ENCODE data around the gene WASHC4.

Gene WASHC4, protein sequence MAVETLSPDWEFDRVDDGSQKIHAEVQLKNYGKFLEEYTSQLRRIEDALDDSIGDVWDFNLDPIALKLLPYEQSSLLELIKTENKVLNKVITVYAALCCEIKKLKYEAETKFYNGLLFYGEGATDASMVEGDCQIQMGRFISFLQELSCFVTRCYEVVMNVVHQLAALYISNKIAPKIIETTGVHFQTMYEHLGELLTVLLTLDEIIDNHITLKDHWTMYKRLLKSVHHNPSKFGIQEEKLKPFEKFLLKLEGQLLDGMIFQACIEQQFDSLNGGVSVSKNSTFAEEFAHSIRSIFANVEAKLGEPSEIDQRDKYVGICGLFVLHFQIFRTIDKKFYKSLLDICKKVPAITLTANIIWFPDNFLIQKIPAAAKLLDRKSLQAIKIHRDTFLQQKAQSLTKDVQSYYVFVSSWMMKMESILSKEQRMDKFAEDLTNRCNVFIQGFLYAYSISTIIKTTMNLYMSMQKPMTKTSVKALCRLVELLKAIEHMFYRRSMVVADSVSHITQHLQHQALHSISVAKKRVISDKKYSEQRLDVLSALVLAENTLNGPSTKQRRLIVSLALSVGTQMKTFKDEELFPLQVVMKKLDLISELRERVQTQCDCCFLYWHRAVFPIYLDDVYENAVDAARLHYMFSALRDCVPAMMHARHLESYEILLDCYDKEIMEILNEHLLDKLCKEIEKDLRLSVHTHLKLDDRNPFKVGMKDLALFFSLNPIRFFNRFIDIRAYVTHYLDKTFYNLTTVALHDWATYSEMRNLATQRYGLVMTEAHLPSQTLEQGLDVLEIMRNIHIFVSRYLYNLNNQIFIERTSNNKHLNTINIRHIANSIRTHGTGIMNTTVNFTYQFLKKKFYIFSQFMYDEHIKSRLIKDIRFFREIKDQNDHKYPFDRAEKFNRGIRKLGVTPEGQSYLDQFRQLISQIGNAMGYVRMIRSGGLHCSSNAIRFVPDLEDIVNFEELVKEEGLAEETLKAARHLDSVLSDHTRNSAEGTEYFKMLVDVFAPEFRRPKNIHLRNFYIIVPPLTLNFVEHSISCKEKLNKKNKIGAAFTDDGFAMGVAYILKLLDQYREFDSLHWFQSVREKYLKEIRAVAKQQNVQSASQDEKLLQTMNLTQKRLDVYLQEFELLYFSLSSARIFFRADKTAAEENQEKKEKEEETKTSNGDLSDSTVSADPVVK

DNA sequence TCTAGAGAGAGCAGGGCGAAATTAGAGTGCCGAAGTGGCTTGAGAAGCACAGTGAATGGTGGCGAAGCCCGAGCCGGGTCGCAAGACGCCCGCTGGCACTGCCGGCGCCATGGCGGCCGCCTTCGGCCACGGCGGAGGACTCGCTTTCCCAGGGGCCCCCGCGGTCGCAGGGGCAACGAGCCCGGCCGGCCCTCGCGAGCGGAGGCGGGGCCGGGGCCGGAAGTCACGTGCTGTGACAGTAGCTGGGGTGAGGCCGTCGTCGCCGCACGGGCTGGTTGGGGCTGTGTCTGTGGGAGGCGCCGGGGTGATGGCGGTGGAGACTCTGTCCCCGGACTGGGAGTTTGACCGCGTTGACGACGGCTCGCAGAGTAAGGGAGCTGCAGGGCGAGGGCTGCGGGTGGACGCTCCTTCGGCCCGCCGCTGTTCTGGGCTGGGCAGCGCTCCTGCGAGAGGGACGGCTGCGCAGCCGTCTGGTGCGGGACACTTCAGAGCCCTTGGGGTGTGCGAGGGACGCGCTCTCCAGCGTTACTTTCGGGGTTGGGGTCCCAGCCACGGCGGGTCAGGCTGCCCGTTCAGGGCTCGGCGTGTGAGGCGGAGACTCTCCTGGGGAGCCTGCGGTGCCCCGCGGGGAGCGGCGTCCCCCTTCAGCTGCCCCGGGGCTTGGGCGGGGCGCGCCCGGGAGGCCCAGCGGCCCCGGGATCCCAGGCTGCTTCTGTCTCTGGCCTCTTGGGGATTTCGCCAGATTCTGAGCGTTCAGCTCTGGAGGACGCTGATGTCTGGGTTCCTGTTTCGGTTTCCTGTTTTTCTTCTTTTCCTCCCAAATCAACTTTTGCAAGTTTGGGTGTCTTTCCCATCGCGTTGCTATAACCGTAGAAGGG, at the start of gene WASHC4:
Gene WASHC4, plus strand, starts transcription at position 238 of the 878 bp plus-strand sequence. Its CDS starts 70 bp downstream, at position 308.
- DNase-seq (ENCODE audit: low spot score), result peak; percentile 90

DNA sequence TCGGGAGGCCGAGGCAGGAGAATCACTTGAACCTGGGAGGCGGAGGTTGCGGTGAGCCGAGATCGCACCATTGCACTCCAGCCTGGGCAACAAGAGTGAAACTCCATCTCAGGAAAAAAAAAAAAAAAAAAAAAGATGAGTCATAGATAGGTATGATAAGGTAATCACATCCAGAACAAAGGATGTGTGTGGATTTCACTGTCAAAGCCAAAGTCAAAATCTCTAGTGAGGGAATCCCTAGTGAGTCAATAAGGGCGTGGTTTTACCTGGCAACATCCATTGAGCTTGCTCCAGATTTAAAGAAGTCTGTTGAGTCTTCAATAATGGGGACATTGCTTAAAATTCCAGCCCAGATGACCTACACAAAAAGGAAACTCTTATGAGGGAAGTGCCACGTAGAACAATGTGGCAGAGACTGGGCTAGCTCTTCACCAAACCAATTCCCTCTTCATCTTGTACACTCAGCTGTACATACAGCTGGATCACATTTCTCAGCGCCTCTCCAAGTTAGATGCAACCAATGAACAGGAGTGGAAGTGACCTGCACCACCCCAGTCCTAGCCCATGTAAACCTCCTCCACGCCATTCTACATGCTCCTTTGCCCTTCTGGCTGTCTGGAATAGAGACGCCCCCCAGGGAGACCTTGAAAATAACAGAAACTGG, 46.7 kb upstream of the WASHC4 start:
- DNase-seq (ENCODE audit: low spot score), result no peak

DNA sequence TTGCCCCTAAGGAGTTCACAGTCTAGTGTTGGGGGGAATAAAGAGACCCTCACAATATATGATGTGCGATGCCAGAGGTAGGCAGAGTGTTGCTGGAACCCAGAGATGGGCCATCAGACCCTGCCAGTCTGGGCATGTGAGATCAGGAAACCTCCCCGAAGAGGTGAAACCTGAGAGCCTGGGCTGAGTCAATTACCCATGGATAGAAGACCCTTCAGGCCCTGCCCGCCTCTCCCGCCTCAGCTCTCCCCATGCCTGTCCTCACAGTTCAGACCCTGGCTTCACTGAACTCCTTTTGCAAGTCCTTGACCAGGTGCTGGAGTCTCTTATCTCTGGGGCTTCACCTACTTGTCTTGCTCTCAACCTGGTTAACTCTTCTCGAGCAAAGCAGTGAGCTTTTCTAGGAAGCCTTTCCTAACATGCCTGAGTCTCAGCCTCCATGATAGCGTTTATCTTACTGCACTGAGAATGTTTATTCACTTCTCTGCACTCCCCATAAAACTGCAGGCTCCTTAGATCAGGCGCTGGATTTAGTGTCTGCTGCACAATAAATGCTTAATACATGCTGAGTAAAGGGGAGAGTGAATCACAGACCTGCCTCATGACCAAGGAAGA, 42.9 kb upstream of the WASHC4 start:
- DNase-seq (ENCODE audit: low spot score), result no peak

DNA sequence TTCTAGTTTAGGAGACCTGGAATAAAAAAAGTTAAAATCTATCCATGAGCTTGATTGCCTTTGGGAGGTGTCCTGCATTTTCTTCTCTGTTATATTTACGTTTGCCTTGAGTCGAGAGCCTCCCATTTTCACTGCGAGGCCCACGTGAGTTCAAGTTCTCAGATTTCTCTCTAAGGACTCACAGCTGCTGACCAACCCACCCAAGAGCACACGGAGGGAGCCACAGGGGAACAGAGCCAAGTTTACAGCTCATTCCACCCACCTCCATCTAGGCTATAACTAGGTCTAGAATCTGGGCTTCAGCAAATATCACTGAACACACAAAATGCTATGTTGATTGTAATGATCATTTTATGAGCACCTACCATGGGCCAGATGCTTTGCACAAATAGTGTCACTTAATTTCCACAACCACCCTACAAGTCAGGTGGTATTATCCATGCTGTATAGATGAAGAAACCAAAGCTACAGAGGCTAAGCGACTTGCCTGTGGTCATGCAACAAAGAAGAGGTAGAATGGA, 40.0 kb upstream of the WASHC4 start:
- no peak for DNase-seq (ENCODE audit: low spot score)

DNA sequence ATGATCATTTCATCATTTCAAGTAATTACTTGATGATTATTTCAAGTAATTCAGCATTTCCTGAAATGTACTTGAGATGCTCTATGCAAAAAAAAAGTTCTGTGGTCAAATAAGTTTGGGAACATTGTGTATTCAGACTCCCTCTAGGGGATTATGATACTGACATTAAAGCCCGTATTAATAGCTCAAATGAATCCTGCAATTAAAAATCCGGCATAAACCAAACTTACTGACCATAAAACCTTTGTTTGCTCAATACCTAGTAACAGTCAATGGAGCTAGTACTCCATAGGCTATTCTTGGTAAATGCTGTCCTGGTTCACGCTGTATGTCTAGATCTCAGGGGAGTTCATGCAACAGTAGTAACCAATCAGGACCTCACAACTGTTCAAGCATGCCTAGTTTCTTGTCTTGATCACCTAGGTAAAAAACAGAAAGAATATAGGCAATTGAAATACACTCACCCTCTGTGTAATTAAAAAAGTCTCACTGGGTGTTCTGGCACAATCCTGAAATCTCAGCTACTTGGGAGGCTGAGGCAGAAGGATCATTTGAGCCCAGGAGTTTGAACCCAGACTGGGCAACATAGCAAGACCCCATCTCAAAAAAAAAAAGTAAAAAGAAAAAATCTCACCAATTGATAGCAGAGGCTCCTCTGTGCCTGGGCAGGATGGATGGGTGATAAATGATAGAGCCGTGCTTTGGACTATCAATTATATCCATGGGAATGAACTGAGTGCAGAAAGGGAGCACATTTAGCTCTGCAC, 37.4 kb upstream of the WASHC4 start:
- no peak for DNase-seq (ENCODE audit: low spot score)

DNA sequence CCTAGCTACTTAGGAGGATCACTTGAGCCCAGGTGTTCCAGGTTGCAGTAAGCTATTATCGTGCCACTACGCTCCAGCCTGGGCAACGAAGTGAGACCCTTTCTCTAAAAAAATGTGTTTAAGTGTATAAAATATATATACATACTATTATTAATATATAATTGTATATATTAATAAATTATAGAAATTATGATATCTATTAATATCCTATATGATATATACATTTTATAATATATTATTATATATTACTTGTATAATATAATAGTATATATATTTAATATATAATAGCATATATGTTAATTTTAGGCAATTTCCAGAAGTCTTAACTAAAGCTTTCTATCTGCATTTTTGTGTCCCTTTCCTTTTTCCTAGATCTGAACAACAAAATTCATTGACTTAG, 35.5 kb upstream of the WASHC4 start:
- no peak for DNase-seq (ENCODE audit: low spot score)

DNA sequence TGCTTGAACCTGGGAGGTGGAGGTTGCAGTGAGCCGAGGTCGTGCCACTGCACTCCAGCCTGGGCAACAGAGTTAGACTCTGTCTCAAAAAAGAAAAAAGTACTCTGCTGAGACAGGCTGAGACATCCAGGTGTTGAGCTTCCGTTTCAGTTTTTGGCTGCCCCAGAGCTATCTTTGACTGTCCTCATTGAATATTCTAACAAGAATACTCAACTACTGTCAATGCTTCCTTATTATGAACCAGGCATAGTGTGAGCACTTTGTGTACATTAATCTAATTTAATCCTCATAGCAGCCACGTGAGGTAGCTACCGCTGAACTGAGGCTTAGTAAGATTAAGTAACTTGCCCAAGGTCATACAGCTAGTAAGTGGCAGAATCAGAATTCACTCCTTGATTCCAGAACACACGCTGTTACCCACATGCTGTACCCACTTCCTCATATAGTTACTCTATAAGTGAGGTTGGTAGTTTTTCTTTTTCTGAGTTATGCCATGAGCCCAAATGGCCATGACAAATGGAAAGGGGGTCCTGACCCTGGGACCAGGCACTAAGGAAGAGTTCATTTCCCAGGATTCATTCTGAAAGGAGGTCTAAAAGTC, 34.5 kb upstream of the WASHC4 start:
- DNase-seq (ENCODE audit: low spot score), result no peak

DNA sequence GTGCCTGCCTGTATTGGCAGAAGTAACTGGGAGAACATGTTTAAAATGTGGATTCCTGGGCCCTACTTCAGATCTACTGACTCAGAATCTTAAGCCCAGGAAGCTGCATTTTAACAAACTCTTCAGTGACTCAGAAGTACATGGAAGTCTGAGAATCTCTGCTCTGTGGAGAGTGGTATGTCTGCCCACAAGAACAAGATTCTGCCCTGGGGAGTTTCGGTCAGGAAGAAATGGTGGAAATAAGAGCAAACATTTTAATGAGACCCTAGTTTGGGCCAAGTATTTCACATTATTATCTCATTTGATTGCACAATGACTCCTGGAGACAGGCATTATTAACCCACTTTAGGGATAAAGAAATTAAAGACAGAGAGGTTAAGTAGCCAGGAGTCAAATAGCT, 31.4 kb upstream of the WASHC4 start:
- no peak for DNase-seq (ENCODE audit: low spot score)

DNA sequence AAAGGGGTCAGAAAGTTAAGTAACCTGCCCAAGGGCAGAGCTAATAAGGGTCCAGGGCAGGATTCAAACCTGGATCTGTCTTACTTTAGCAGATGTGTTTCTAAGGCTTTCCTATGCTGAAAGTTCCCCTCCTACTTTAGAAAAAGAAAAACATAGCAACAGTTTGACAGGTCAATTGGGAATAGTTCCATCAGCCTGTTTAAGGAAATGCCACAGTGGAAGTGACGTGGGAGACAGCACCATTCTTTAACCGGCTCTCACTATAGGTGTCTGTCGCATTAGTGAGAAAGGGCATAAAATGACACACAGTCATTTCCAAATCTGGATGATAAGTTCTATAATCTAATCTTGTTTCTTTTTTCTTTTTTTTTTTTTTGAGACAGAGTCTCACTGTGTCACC, 30.6 kb upstream of the WASHC4 start:
- DNase-seq (ENCODE audit: low spot score), result no peak

DNA sequence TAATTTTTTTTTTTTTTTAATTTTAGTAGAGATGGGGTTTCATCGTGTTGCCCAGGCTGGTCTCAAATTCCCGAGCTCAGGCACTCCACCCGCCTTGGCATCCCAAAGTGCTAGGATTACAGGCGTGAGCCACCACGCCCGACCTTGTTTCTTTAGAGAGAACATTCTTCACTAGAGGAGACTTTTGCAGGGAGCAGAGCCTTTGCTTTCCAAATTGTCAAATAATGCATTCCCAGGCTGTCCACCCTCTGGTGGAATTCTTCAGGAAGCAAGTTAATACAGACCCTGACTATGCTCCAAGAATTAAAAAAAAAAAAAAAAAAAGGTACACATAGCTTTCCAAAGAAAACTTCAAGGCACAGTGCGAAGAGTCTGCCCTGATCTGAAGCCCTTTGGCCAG, 30.1 kb upstream of the WASHC4 start:
- no peak for DNase-seq (ENCODE audit: low spot score)

DNA sequence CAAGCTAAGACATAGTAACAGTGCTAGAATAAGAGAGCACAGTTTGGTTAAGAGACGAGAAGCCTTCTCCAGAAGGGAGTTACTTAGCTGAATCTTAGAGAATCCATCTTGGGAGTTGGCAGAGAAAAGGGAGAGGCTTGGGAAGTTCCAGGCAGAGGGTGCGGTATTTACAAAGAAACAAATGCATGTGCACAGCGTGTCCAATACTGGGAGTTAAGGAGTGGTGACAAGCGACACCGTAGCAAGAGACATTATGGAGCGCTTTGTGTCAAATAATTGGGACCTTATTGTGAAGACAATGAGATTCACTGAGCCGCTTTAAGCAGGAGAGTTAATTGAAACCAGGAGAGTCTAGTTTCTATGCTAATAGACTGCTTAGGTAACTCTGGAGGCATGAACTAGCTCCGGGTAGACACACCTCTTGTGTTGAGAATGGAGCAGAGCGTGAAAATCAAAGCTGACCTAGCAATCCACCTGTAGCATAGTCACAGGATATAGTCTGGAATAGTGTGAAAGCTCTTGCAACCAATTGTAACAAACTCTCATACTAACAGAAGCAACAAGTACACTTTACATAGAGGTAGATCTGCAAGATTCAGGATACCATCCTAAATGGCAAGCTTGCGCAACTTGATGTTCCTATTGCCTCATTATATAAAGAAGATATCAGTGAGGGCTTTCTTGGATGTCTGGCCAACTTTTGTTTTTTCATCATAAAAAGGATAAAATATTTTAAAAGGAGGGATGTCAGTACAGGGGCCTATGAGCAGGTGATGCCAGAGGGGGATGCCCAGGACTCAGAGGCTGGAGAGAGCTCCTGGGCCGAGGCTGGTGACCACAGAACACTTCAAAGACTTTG, 28.6 kb upstream of the WASHC4 start:
- no peak for DNase-seq (ENCODE audit: low spot score)

DNA sequence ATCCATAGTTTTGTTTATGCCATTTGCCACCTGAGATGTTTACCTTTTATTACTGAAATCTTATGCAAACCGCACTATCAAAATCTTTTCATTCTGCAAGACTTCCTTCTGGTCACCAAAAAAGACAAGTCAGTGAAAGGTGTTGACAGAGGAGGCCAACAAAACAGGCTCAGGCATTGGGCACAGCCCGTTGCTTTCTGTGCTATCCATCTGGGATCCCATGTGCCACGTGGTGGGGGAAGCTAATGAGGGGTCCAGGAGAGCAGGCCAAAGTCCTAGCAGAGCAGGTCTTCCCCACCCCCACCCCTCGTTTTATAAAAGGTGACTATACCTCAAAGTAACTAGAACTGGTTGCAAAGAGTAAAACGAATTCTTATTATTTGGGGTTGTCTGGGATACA, 24.5 kb upstream of the WASHC4 start:
- DNase-seq (ENCODE audit: low spot score), result no peak

DNA sequence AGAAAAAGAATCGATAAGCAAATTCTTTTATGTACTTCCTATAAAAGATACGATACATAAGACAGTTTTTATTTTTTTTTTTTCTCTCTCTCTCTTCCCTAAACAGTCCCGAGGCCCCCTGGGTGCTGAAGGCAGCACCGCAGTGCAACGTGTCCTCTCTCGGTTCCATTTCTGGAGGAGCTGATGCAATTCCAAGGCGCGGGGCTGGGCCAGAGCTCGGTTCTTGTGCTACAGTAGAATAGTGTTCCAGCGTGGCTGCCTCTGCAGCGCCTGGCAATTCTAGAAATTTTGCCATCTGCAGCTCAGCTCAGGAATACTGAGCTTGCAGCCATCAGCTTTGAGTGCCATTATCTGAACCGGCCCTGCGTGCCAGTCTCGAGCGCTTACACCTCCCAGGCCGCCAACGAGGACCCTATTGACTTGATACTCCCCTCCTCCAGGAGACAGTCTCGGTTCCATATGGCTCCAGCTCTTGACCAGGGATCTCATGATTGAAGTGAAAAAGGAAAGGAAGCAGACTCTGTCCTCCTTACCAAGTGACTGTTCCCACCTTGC, 23.9 kb upstream of the WASHC4 start:
- DNase-seq (ENCODE audit: low spot score), result no peak

DNA sequence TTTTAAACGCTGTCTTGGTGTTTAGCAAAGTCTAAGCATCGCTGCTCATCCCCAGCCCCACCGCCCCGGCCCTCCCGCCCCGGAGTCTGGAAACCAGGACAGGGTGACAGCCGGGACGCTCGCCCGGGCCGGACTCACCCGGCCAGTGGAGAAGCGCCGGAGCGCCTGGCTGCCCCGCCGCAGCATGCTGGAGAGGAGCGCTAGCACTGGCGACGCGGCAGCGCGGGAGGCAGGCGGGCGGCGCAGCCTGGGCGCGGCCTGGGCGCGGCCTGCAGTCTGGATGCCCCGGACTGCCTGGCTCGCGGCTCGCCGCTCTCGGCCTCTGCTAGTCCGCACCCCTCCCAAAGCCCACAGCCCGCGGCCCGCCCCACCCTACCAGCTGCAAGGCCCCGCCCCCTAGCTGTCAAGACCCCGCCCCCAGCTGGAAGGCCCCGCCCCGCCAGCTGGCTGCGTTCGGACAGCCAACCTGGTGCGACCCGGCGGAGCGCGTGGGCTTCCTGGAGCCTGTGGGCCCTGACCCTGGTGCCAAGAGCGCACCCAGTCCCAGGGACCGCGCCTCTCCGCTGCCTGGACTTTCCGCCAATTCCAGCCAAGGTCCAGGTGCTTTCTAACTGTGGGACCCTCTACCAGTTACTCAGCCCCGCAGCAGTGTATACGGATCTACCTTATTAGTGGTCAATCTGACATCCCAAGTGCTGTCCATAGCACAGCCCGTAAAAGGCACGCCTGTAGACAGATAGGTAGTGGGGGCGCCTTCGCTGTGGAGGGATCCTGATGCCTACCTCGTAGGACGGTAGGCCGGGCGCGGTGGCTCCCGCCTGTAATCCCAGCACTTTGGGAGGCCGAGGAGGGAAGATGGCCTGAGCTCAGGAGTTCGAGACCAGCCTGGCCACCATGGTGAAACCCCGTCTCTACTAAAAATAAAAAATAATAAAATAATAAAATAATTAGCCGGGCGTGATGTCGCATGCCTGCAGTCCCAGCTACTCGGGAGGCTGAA, 23.0 kb upstream of the WASHC4 start, which contains the start of gene ALDH1L2:
Gene ALDH1L2, minus strand, starts transcription at position 208 of the 1,000 bp plus-strand sequence. Its CDS starts 22 bp downstream, at position 186.
- peak; percentile 31 for DNase-seq (ENCODE audit: low spot score)

DNA sequence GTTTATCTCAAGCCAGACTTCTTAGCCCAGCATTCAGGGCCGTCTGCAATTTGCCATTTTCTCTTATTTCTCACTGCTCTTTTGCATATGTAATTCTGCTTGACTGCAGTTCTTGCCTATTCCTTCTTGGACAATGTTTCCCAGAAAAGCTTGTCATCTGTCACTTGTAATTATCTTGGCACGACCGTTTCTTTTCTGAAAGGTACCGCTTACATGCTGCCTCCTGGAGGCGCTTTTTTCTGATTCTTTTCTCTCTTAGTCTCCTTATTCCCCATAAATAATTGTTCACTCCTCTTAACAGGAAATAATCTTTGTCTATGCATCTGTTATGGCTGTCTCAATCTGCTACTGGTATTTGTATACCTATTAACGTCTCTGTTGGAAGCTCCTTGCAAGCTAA, 22.0 kb upstream of the WASHC4 start:
- no peak for DNase-seq (ENCODE audit: low spot score)

DNA sequence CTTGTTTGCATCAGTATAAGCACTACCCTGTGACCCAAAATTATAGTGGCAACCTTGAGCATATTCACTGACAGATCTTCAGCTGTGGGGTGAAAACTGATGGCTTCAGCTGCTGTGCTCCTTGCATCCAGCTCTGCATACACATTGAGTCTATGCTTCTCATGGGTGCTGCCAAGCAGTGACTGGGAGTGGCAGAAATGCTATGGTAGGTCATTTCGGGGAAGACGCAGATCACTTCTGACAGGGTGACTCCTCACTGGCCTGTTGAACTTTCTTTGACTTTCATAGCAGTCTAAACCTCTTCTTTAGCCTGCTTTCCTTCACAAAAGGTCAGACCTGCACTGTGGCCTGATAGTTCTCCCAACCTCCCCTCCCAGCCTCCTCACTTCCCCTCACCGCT, 17.7 kb upstream of the WASHC4 start:
- DNase-seq (ENCODE audit: low spot score), result no peak

All from CD4-positive, alpha-beta T cell treated with Interleukin-15 for 4 hours (primary cell).